HG02642 (cell line): ENCODE data around the gene XPOT.

Experiments used
- ATAC-seq: cut with Tn5 transposase; IDR thresholded peaks from one replicate; pipeline ENCODE4 v1.9.1; 2021; ENCODE audit warnings: mild to moderate bottlenecking; ENCODE audit not compliant: unreplicated experiment, poor library complexity

XPOT gene

GRCh38 chr12:64418209-64418608 lies 14.0 kb downstream of the XPOT start:
- ATAC-seq, result no peak

GRCh38 chr12:64419696-64420095 lies 15.5 kb downstream of the XPOT start:
- ATAC-seq, result no peak

GRCh38 chr12:64427988-64428387 lies 23.8 kb downstream of the XPOT start:
- no peak for ATAC-seq

GRCh38 chr12:64428956-64429355 lies 24.8 kb downstream of the XPOT start:
- no peak for ATAC-seq

GRCh38 chr12:64430886-64431285 lies 26.7 kb downstream of the XPOT start:
- ATAC-seq, result no peak

GRCh38 chr12:64431791-64432190 lies 27.6 kb downstream of the XPOT start:
- no peak for ATAC-seq

GRCh38 chr12:64433915-64434314 lies 29.7 kb downstream of the XPOT start:
- ATAC-seq, result no peak

GRCh38 chr12:64440100-64440499 lies 35.9 kb downstream of the XPOT start:
- no peak for ATAC-seq

- no peak for ATAC-seq
Observed at GRCh38 chr12:64445490-64445889, 41.3 kb downstream of the XPOT start.

GRCh38 chr12:64446295-64446694 lies 42.1 kb downstream of the XPOT start:
- no peak for ATAC-seq

- no peak for ATAC-seq
Observed at GRCh38 chr12:64450057-64450640, 46.0 kb downstream of the XPOT start.

GRCh38 chr12:64450711-64451486 lies 46.7 kb downstream of the XPOT start:
- ATAC-seq, result no peak

GRCh38 chr12:64451687-64452558 lies 47.7 kb downstream of the XPOT start, which contains the start of gene TBK1:
Gene TBK1 (plus strand): TSS chr12:64452120. CDS start chr12:64455871, 3,751 bp downstream.
- ATAC-seq, result peak; percentile 91

- no peak for ATAC-seq
Observed at GRCh38 chr12:64452559-64453329, 48.6 kb downstream of the XPOT start.

- ATAC-seq, result no peak
Observed at GRCh38 chr12:64455506-64455905, 51.3 kb downstream of the XPOT start.

GRCh38 chr12:64456119-64456518 lies 51.9 kb downstream of the XPOT start:
- no peak for ATAC-seq

GRCh38 chr12:64457032-64457431 lies 52.8 kb downstream of the XPOT start:
- no peak for ATAC-seq

- ATAC-seq, result no peak
Observed at GRCh38 chr12:64457466-64457865, 53.3 kb downstream of the XPOT start.

- no peak for ATAC-seq
Observed at GRCh38 chr12:64457923-64458322, 53.7 kb downstream of the XPOT start.

- no peak for ATAC-seq
Observed at GRCh38 chr12:64459394-64459891, 55.3 kb downstream of the XPOT start.
